Right atrium auricular region (tissue), 2 donors: ENCODE results near the gene MBD5. TPM values are rescaled to one million over a fixed set of nuclear protein-coding genes. Genes with fewer than 3 reads are reported as not detected.
A peak's percentile ranks its signal among the peaks of the same experiment; 100 is the strongest.

Experiments used
- DNase-seq: peaks from one replicate; pipeline ENCODE4 v3.0.0-alpha.2; 2019; ENCODE audit warnings: low spot score
- H3K27ac ChIP-seq, 2 donors: fragments of 200-600 bp; sonication (generic); 1 replicate in 1 of 2; 2 replicates in 1 of 2; pipeline ENCODE4 v1.5.1; 2016 to 2019
- H3K27me3 ChIP-seq, 2 donors: fragments of 200-600 bp; sonication (generic); one replicate each; pipeline versions ENCODE4 v1.5.1 to v1.6.0; 2017 to 2019
- H3K36me3 ChIP-seq: fragments of 200-600 bp; sonication (generic); one replicate; pipeline ENCODE4 v1.5.1; 2016
- H3K4me1 ChIP-seq, 2 donors: fragments of 200-600 bp; sonication (generic); one replicate each; pipeline versions ENCODE4 v1.5.1 to v1.6.0; 2017 to 2019
- H3K4me3 ChIP-seq, 2 donors: fragments of 200-600 bp; sonication (generic); 1 replicate in 1 of 2; 2 replicates in 1 of 2; pipeline ENCODE4 v1.5.1; 2017 to 2019; ENCODE audit warnings: mild to moderate bottlenecking in 1 of 2, moderate library complexity in 1 of 2
- H3K9me3 ChIP-seq, 2 donors: fragments of 200-600 bp; sonication (generic); one replicate each; pipeline ENCODE4 v1.5.1; 2019
- total RNA-seq, 2 donors: library from RNA; depleted of rRNA; stranded (reverse); fragments of >200 nt; gene quantifications; one replicate each; pipeline ENCODE4 v1.1.0, GENCODE V29; 2016
- TF ChIP-seq, protein P1 (sequence below), 2 donors: fragments of 200-600 bp; sonication (generic); IDR thresholded peaks; one replicate each; pipeline ENCODE4 v1.5.1; 2019; ENCODE audit warnings: antibody characterized with exemption in 2 of 2

MBD5 gene
- total RNA-seq, 2 donors from 2014 or later, result 14.5 to 22.8 TPM

DNA sequence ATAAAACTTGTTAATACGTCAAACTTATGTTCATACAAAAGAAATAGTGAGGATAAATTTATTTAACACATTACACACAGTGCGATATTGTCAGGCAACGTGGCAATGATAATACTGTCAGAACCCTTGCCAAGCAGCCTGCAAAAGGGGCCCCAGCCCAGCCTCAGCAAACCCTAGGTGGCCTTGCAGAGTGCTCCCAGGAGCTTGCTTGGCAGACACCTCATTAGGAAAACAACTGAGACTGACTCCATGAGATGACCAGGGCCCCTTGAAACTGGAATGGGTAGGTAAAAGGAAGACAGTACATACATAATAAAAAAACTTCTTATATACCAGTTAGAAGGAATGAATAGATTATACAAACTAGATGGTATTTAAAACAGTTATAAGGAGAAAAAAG lies 487.1 kb downstream of the MBD5 start:
- DNase-seq, result no peak
- no peak overlapping the region for H3K4me3 ChIP-seq
- no peaks in the 10 kb centered on the region for H3K36me3 ChIP-seq
- H3K4me1 ChIP-seq, result peaks cover 0 to 5% of the 10 kb centered on the region in 2 donors
- no peaks in the 10 kb centered on the region for H3K27me3 ChIP-seq
- TF ChIP-seq, protein P1, sequence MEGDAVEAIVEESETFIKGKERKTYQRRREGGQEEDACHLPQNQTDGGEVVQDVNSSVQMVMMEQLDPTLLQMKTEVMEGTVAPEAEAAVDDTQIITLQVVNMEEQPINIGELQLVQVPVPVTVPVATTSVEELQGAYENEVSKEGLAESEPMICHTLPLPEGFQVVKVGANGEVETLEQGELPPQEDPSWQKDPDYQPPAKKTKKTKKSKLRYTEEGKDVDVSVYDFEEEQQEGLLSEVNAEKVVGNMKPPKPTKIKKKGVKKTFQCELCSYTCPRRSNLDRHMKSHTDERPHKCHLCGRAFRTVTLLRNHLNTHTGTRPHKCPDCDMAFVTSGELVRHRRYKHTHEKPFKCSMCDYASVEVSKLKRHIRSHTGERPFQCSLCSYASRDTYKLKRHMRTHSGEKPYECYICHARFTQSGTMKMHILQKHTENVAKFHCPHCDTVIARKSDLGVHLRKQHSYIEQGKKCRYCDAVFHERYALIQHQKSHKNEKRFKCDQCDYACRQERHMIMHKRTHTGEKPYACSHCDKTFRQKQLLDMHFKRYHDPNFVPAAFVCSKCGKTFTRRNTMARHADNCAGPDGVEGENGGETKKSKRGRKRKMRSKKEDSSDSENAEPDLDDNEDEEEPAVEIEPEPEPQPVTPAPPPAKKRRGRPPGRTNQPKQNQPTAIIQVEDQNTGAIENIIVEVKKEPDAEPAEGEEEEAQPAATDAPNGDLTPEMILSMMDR (IDR thresholded peaks at IDR 0.05), result no peak
- no peak overlapping the region for H3K27ac ChIP-seq
- H3K9me3 ChIP-seq, result no peaks in the 10 kb centered on the region

DNA sequence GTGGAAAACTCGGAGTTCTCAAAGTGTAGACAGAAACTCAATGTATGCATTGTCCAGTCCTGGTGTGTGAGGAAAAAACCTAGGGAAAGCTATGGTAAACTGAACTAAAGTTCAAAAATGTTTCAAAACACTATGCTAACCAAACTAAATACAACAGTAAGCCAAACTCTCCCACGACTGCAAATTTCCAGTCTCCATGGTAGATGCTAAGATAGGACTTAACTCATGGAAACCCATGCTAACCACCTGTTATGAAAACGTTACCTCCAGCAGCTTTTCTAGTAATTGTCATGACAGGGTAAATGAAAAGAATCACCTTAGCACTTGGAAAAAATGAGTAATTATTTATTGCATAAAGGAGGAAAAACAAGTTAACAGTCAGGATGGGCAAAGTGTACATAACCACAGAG lies 488.0 kb downstream of the MBD5 start:
- Histone ChIP-seq H3K4me1 (peaks cover 0 to 5% of the 10 kb centered on the region in 2 donors), H3K4me3 (peak overlapping the region; percentile 30 to 41), H3K27me3 (no peaks in the 10 kb centered on the region), H3K27ac (no peak overlapping the region), H3K9me3 (no peaks in the 10 kb centered on the region), H3K36me3 (no peaks in the 10 kb centered on the region)
- no peak for DNase-seq
- TF ChIP-seq, protein P1 (IDR thresholded peaks at IDR 0.05), result no peak

DNA sequence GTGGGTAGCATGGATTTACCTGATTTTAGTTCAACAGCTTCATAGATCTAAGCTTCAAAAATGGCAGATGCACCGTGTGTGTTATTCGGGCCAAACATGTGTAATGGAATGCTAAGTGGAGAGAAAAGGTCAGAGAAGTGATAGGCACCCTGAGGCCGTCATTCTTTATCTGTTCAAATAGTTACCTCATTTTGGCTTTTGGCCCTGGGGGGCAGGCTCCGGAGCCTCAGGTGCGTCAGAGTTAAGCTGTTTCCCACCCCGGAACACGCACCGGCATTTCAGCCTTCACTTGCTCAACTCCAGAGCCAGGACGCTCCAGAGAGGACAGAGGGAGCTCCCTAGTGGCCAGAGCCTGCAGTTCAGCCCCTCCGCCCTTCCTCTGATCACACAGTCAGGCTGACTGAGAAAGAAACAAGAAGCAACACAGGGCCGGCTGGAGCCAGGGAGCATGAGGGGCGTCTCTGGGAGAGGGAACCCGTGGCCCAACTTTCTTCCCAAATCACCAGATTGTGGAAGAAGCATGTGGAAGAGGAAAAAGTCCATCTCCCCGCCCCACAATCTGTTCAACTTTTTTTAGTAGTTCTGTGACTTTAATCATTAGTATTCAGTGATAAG lies 488.5 kb downstream of the MBD5 start:
- Histone ChIP-seq H3K4me3 (peak overlapping the region; percentile 30 to 41), H3K27me3 (no peaks in the 10 kb centered on the region), H3K9me3 (no peaks in the 10 kb centered on the region), H3K36me3 (no peaks in the 10 kb centered on the region), H3K27ac (no peak overlapping the region), H3K4me1 (peaks cover 0 to 5% of the 10 kb centered on the region in 2 donors)
- DNase-seq, result peak; percentile 89
- TF ChIP-seq, protein P1 (IDR thresholded peaks at IDR 0.05), result peak; percentile 81 to 91

DNA sequence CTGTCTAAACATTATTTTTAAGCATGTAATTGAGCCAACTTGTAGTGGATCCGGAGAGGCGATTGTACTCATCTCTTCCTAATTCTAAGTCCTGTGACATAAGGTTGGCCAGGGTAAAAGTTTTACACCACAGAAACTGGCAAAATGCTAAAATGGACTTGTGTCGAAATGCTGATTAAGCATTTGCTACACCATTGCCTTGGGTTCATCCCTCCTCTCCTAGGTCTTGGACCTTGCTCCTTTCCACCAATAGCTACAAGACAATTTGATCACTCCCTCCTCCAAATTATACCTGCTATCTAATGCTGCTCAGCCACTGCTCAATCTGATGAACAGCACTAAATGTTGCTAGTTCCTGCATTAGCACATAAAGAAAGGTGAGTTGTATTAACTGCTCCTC lies 491.0 kb downstream of the MBD5 start:
- TF ChIP-seq, protein P1 (IDR thresholded peaks at IDR 0.05), result no peak
- H3K4me3 ChIP-seq, result no peak overlapping the region
- H3K36me3 ChIP-seq, result no peaks in the 10 kb centered on the region
- no peak overlapping the region for H3K27ac ChIP-seq
- no peaks in the 10 kb centered on the region for H3K27me3 ChIP-seq
- H3K4me1 ChIP-seq, result peaks cover 0 to 5% of the 10 kb centered on the region in 2 donors
- no peak for DNase-seq
- no peaks in the 10 kb centered on the region for H3K9me3 ChIP-seq

DNA sequence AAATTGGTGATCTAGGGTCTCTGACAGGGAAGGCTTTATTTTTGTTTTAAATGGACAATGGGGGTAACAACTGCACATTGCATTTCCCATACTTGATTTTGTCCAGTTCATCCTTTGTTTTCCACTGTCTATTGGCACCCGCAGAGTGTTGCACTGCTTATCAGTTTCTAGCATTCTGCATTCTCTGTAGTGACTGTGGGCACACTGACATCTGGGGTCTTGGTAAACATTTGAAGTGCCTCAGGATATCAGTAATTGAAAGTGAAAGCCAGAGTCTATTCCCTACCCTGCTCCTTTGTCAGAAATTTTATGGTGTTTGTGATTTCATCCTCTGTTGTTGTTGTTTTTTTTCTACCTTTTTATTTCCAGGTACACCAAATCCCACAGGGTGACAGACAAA lies 491.6 kb downstream of the MBD5 start:
- Histone ChIP-seq H3K36me3 (no peaks in the 10 kb centered on the region), H3K4me3 (no peak overlapping the region), H3K27ac (no peak overlapping the region), H3K9me3 (no peaks in the 10 kb centered on the region), H3K4me1 (peaks cover 0 to 5% of the 10 kb centered on the region in 2 donors), H3K27me3 (no peaks in the 10 kb centered on the region)
- TF ChIP-seq, protein P1 (IDR thresholded peaks at IDR 0.05), result no peak
- no peak for DNase-seq

DNA sequence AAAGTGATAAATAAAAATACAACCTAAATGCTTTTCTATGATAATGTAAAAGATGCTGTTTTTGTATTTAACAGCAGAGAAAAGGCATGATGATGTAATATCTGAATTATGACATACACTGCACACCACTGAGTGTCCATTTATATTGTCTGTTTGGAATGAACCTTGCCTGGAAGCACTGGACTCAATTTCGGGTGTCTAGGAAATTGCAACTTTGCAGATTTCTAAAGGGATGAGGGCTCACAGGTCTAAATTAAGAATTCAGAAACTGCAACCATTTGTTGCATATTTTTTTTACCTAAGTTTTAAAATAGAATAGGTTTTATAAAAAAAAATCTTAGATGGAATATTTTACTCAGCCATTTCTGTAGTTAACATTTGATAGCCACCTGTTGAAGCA lies 492.5 kb downstream of the MBD5 start:
- TF ChIP-seq, protein P1 (IDR thresholded peaks at IDR 0.05), result no peak
- Histone ChIP-seq H3K4me1 (peaks cover 0 to 5% of the 10 kb centered on the region in 2 donors), H3K27me3 (no peaks in the 10 kb centered on the region), H3K27ac (no peak overlapping the region), H3K36me3 (no peaks in the 10 kb centered on the region), H3K9me3 (no peaks in the 10 kb centered on the region), H3K4me3 (no peak overlapping the region)
- DNase-seq, result no peak
